ENCODE measurements around the gene THUMPD3.

Gene THUMPD3

GRCh38 chr3:9422712-9423424 lies 60.0 kb downstream of the THUMPD3 start:
- Histone ChIP-seq H3K79me2 (ENCODE audit: low read length) (peaks cover 98% of the 10 kb centered on the region), H4K20me1 (ENCODE audit: insufficient read depth, low read length) (peaks cover 74% of the 10 kb centered on the region), H3K27me3 (ENCODE audit: low read depth, low read length) (no peaks in the 10 kb centered on the region), H3K9me3 (ENCODE audit: insufficient read depth, low read length) (no peaks in the 10 kb centered on the region), H3K9ac (ENCODE audit: low read length) (no peak overlapping the region), H3K4me2 (ENCODE audit: low read length) (no peak overlapping the region), H3K36me3 (replicated peaks; ENCODE audit: low read depth, low read length) (peaks cover 31% of the 10 kb centered on the region), H3K4me1 (ENCODE audit: low read length) (peaks cover 10% of the 10 kb centered on the region), H3K27ac (ENCODE audit: low read length) (peak overlapping the region; percentile 46), H3K4me3 (ENCODE audit: low read length) (no peak overlapping the region), H2AFZ (ENCODE audit: low read depth, low read length) (no peak overlapping the region)
- peak; percentile 35 for TF ChIP-seq CTCF (IDR thresholded peaks at IDR 0.05; ENCODE audit: low read depth, low read length)
- TF ChIP-seq EZH2phosphoT487 (IDR thresholded peaks at IDR 0.05; ENCODE audit: low read depth) = no peak

GRCh38 chr3:9428411-9428810 lies 65.6 kb downstream of the THUMPD3 start:
- Histone ChIP-seq H3K27ac (ENCODE audit: low read length) (no peak overlapping the region), H3K9me3 (ENCODE audit: insufficient read depth, low read length) (no peaks in the 10 kb centered on the region), H3K4me2 (ENCODE audit: low read length) (no peak overlapping the region), H3K27me3 (ENCODE audit: low read depth, low read length) (no peaks in the 10 kb centered on the region), H3K4me3 (ENCODE audit: low read length) (no peak overlapping the region), H4K20me1 (ENCODE audit: insufficient read depth, low read length) (peaks cover 48% of the 10 kb centered on the region), H3K36me3 (replicated peaks; ENCODE audit: low read depth, low read length) (peaks cover 72% of the 10 kb centered on the region), H2AFZ (ENCODE audit: low read depth, low read length) (no peak overlapping the region), H3K79me2 (ENCODE audit: low read length) (peaks cover 81% of the 10 kb centered on the region), H3K9ac (ENCODE audit: low read length) (no peak overlapping the region), H3K4me1 (ENCODE audit: low read length) (no peaks in the 10 kb centered on the region)
- TF ChIP-seq CTCF (IDR thresholded peaks at IDR 0.05; ENCODE audit: low read depth, low read length) = no peak
- TF ChIP-seq EZH2phosphoT487 (IDR thresholded peaks at IDR 0.05; ENCODE audit: low read depth) = no peak

GRCh38 chr3:9430733-9431132 lies 67.9 kb downstream of the THUMPD3 start:
- Histone ChIP-seq H3K9ac (ENCODE audit: low read length) (no peak overlapping the region), H3K4me2 (ENCODE audit: low read length) (no peak overlapping the region), H3K9me3 (ENCODE audit: insufficient read depth, low read length) (no peaks in the 10 kb centered on the region), H3K79me2 (ENCODE audit: low read length) (peaks cover 71% of the 10 kb centered on the region), H3K4me1 (ENCODE audit: low read length) (no peaks in the 10 kb centered on the region), H2AFZ (ENCODE audit: low read depth, low read length) (no peak overlapping the region), H3K4me3 (ENCODE audit: low read length) (no peak overlapping the region), H3K27ac (ENCODE audit: low read length) (no peak overlapping the region), H3K27me3 (ENCODE audit: low read depth, low read length) (no peaks in the 10 kb centered on the region), H4K20me1 (ENCODE audit: insufficient read depth, low read length) (peaks cover 37% of the 10 kb centered on the region), H3K36me3 (replicated peaks; ENCODE audit: low read depth, low read length) (peaks cover 84% of the 10 kb centered on the region)
- TF ChIP-seq EZH2phosphoT487 (IDR thresholded peaks at IDR 0.05; ENCODE audit: low read depth) (no peak), CTCF (IDR thresholded peaks at IDR 0.05; ENCODE audit: low read depth, low read length) (no peak)

- H3K9ac ChIP-seq (ENCODE audit: low read length) = no peak overlapping the region
- H3K4me2 ChIP-seq (ENCODE audit: low read length) = no peak overlapping the region
- no peak overlapping the region for H3K27ac ChIP-seq (ENCODE audit: low read length)
- H3K36me3 ChIP-seq (replicated peaks; ENCODE audit: low read depth, low read length) = peaks cover 90% of the 10 kb centered on the region
- TF ChIP-seq CTCF (IDR thresholded peaks at IDR 0.05; ENCODE audit: low read depth, low read length) = no peak
- no peak for TF ChIP-seq EZH2phosphoT487 (IDR thresholded peaks at IDR 0.05; ENCODE audit: low read depth)
- H3K9me3 ChIP-seq (ENCODE audit: insufficient read depth, low read length) = no peaks in the 10 kb centered on the region
- H2AFZ ChIP-seq (ENCODE audit: low read depth, low read length) = no peak overlapping the region
- no peaks in the 10 kb centered on the region for H3K27me3 ChIP-seq (ENCODE audit: low read depth, low read length)
- peaks cover 45% of the 10 kb centered on the region for H4K20me1 ChIP-seq (ENCODE audit: insufficient read depth, low read length)
- H3K79me2 ChIP-seq (ENCODE audit: low read length) = peaks cover 66% of the 10 kb centered on the region
- H3K4me1 ChIP-seq (ENCODE audit: low read length) = no peaks in the 10 kb centered on the region
- H3K4me3 ChIP-seq (ENCODE audit: low read length) = no peak overlapping the region
These were observed 71.0 kb downstream of the THUMPD3 start for GRCh38 chr3:9433627-9434521.

All from OCI-LY3 (cell line).